Measurements from ENCODE around the gene KCMF1.

KCMF1 gene

GRCh38 chr2:85088921-85089320 is 118.0 kb downstream of the KCMF1 start:
- no peak for DNase-seq

DNA sequence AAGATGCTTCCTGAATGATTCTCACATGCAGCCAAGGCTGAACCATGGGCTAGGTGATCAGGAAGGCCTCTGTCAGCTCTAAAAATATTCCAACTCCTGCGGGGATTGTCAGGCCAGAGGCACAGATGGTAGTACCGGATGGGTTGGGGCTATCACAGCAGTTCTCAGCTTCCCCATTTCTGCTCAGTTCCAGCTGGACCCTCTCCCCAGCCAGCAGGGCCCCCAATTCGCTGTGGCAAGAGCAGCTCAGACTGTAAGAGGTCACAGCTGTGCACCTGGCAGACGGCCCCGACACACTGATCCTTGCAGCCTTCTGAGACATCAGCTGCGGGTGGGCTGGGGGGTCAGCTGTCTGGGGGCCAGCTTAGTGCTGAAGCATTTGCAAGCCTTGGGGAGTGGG is 118.6 kb downstream of the KCMF1 start:
- DNase-seq = no peak

- DNase-seq = no peak
Measured at GRCh38 chr2:85091838-85092237, 120.9 kb downstream of the KCMF1 start.

DNA sequence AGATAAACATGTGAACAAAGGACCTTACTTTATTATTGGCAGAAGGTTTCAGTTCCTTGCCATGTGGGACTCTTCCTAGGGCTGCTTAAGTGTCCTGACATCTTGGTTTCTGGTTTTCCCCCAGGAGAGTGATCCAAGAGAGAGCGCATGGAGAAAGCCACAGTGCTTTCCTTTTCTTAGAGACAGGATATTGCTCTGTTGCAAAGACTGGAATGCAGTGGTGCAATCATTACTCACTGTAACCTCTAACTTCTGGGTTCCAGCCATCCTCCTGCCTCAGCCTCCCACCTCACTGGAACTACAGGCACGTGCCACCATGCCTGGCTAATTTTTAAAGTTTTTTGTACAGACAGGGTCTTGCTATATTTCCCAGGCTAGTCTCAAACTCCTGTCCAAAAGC is 124.1 kb downstream of the KCMF1 start:
- no peak for DNase-seq

DNA sequence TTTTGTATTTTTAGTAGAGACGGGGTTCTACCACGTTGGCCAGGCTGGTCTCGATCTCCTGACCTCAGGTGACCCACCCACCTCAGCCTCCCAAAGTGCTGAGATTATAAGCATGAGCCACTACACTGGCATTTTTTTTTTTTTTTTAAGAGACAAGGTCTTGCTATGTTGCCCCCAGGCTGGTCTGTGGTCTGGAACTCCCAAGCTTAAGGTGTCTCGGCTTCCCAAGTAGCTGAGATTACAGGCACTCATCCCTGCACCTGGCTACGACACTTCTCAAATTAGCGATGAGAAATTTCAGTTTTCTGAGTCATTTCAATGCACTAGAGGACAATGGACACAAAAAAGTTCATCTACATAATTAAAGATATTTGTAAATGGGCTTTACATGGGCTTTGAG is 125.7 kb downstream of the KCMF1 start:
- DNase-seq = no peak

GRCh38 chr2:85104228-85104627 is 133.3 kb downstream of the KCMF1 start:
- no peak for DNase-seq

GRCh38 chr2:85106489-85107180 is 135.7 kb downstream of the KCMF1 start:
- DNase-seq = no peak

All from effector CD4-positive, alpha-beta T cell (primary cell).